Peyer's patch (tissue), 4 donors: Measurements from ENCODE around the gene RPS6KA4. TPM values are rescaled to one million over a fixed set of nuclear protein-coding genes. Genes with fewer than 3 reads are reported as not detected.

Experiments used
- DNase-seq, 3 donors: peaks; one replicate each; pipeline ENCODE4 v3.0.0-alpha.2; 2017 to 2019
- H3K27ac ChIP-seq, 4 donors: fragments of 200-600 bp; sonication (generic); one replicate each; pipeline ENCODE4 v1.5.1; 2016 to 2019
- H3K27me3 ChIP-seq, 2 donors: fragments of 200-600 bp; sonication (generic); one replicate each; pipeline ENCODE4 v1.5.1; 2019
- H3K36me3 ChIP-seq, 3 donors: fragments of 200-600 bp; sonication (generic); one replicate each; pipeline ENCODE4 v1.5.1; 2016 to 2019
- H3K4me1 ChIP-seq, 4 donors: fragments of 200-600 bp; sonication (generic); one replicate each; pipeline ENCODE4 v1.5.1; 2016 to 2019
- H3K4me3 ChIP-seq, 4 donors: fragments of 200-600 bp; sonication (generic); 1 replicate in 3 of 4; 2 replicates in 1 of 4; pipeline ENCODE4 v1.5.1; 2016 to 2019; ENCODE audit warnings: mild to moderate bottlenecking in 1 of 4
- H3K9me3 ChIP-seq, 4 donors: fragments of 200-600 bp; sonication (generic); one replicate each; pipeline ENCODE4 v1.5.1; 2016 to 2019; ENCODE audit warnings: mild to moderate bottlenecking in 1 of 4
- POLR2A ChIP-seq, 2 donors: fragments of 450-650 bp; IDR thresholded peaks; one replicate each; pipeline ENCODE4 v1.5.1; 2017; ENCODE audit warnings: antibody characterized with exemption in 2 of 2, mild to moderate bottlenecking in 2 of 2, moderate library complexity in 2 of 2
- total RNA-seq, 4 donors: library from RNA; depleted of rRNA; stranded (reverse); fragments of >200 nt; gene quantifications; one replicate each; pipeline ENCODE4 v1.1.0, GENCODE V29; 2016
- TF ChIP-seq, protein P1 (sequence below), 6 experiments: fragments of 450-650 bp in 4 of 6; fragments of 200-600 bp in 2 of 6; sonication (generic) in 1 of 6; IDR thresholded peaks; one replicate each; pipeline ENCODE4 v1.5.1; 2017 to 2019; ENCODE audit warnings: antibody characterized with exemption in 6 of 6, mild to moderate bottlenecking in 3 of 6, moderate library complexity in 1 of 6

Gene RPS6KA4
- total RNA-seq, 4 donors from 2014 or later = 27.8 to 95.7 (median 40.1) TPM

- H3K4me3 ChIP-seq = peak overlapping the region in 3 of 4 donors; percentile 59 to 99 (median 79)
- peaks cover 0 to 21% (median 0%) of the 10 kb centered on the region in 3 donors for H3K36me3 ChIP-seq
- TF ChIP-seq, protein P1, sequence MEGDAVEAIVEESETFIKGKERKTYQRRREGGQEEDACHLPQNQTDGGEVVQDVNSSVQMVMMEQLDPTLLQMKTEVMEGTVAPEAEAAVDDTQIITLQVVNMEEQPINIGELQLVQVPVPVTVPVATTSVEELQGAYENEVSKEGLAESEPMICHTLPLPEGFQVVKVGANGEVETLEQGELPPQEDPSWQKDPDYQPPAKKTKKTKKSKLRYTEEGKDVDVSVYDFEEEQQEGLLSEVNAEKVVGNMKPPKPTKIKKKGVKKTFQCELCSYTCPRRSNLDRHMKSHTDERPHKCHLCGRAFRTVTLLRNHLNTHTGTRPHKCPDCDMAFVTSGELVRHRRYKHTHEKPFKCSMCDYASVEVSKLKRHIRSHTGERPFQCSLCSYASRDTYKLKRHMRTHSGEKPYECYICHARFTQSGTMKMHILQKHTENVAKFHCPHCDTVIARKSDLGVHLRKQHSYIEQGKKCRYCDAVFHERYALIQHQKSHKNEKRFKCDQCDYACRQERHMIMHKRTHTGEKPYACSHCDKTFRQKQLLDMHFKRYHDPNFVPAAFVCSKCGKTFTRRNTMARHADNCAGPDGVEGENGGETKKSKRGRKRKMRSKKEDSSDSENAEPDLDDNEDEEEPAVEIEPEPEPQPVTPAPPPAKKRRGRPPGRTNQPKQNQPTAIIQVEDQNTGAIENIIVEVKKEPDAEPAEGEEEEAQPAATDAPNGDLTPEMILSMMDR (IDR thresholded peaks at IDR 0.05) = no peak
- peak in 1 of 2 donors; percentile 47 for TF ChIP-seq POLR2A (IDR thresholded peaks at IDR 0.05)
- H3K4me1 ChIP-seq = peaks cover 11 to 45% (median 20%) of the 10 kb centered on the region in 4 donors
- H3K27me3 ChIP-seq = no peaks in the 10 kb centered on the region
- DNase-seq = peak in 1 of 3 donors; percentile 79
- no peaks in the 10 kb centered on the region for H3K9me3 ChIP-seq
- peak overlapping the region; percentile 73 to 86 (median 86) for H3K27ac ChIP-seq
Observed at GRCh38 chr11:64357904-64358535, 942 bp upstream of the RPS6KA4 start.

- no peak for TF ChIP-seq POLR2A (IDR thresholded peaks at IDR 0.05)
- TF ChIP-seq, protein P1 (IDR thresholded peaks at IDR 0.05) = no peak
- Histone ChIP-seq H3K9me3 (no peaks in the 10 kb centered on the region), H3K4me3 (peak overlapping the region; percentile 59 to 99 (median 84)), H3K27ac (peak overlapping the region; percentile 73 to 86 (median 86)), H3K27me3 (no peaks in the 10 kb centered on the region), H3K36me3 (peaks cover 0 to 26% (median 0%) of the 10 kb centered on the region in 3 donors), H3K4me1 (peaks cover 11 to 45% (median 20%) of the 10 kb centered on the region in 4 donors)
- no peak for DNase-seq
Observed at GRCh38 chr11:64358536-64358906, 441 bp upstream of the RPS6KA4 start.

- DNase-seq = peak in 1 of 3 donors; percentile 52
- Histone ChIP-seq H3K36me3 (peaks cover 0 to 40% (median 0%) of the 10 kb centered on the region in 3 donors), H3K27me3 (no peaks in the 10 kb centered on the region), H3K9me3 (no peaks in the 10 kb centered on the region), H3K4me3 (peak overlapping the region; percentile 59 to 99 (median 84)), H3K4me1 (peaks cover 11 to 41% (median 23%) of the 10 kb centered on the region in 4 donors), H3K27ac (peak overlapping the region; percentile 73 to 86 (median 86))
- no peak for TF ChIP-seq POLR2A (IDR thresholded peaks at IDR 0.05)
- TF ChIP-seq, protein P1 (IDR thresholded peaks at IDR 0.05) = no peak
Observed at GRCh38 chr11:64359712-64360445, 917 bp downstream of the RPS6KA4 start.

- H3K4me1 ChIP-seq = peaks cover 11 to 37% (median 23%) of the 10 kb centered on the region in 4 donors
- H3K27ac ChIP-seq = peak overlapping the region in 1 of 4 donors; percentile 73
- no peak for TF ChIP-seq POLR2A (IDR thresholded peaks at IDR 0.05)
- TF ChIP-seq, protein P1 (IDR thresholded peaks at IDR 0.05) = no peak
- no peaks in the 10 kb centered on the region for H3K9me3 ChIP-seq
- H3K36me3 ChIP-seq = peaks cover 0 to 46% (median 0%) of the 10 kb centered on the region in 3 donors
- peak overlapping the region; percentile 59 to 99 (median 84) for H3K4me3 ChIP-seq
- DNase-seq = no peak
- H3K27me3 ChIP-seq = no peaks in the 10 kb centered on the region
Observed at GRCh38 chr11:64360448-64360921, 1.5 kb downstream of the RPS6KA4 start.

GRCh38 chr11:64361659-64362058, 2.7 kb downstream of the RPS6KA4 start:
- Histone ChIP-seq H3K27ac (no peak overlapping the region), H3K9me3 (no peaks in the 10 kb centered on the region), H3K36me3 (peaks cover 0 to 57% (median 0%) of the 10 kb centered on the region in 3 donors), H3K4me1 (peaks cover 11 to 31% (median 23%) of the 10 kb centered on the region in 4 donors), H3K27me3 (no peaks in the 10 kb centered on the region), H3K4me3 (no peak overlapping the region)
- TF ChIP-seq POLR2A (IDR thresholded peaks at IDR 0.05) = no peak
- TF ChIP-seq, protein P1 (IDR thresholded peaks at IDR 0.05) = no peak
- no peak for DNase-seq
